HG03354 (cell line): Measurements from ENCODE around the gene TJP1.
"Not testable (repeated sequence)": the region's sequence is repeated elsewhere in the genome, so short reads cannot be mapped to it uniquely, and the experiment has no call there.

Source experiments
- ATAC-seq: cut with Tn5 transposase; IDR thresholded peaks from one replicate; pipeline ENCODE4 v1.9.1; 2021; ENCODE audit warnings: mild to moderate bottlenecking; ENCODE audit not compliant: unreplicated experiment, poor library complexity, severe bottlenecking

The TJP1 gene

GRCh38 chr15:29765898-29766527, 56.3 kb downstream of the TJP1 start:
- ATAC-seq, result no peak

- ATAC-seq, result no peak
These were observed 56.9 kb downstream of the TJP1 start for GRCh38 chr15:29765234-29765841.

DNA sequence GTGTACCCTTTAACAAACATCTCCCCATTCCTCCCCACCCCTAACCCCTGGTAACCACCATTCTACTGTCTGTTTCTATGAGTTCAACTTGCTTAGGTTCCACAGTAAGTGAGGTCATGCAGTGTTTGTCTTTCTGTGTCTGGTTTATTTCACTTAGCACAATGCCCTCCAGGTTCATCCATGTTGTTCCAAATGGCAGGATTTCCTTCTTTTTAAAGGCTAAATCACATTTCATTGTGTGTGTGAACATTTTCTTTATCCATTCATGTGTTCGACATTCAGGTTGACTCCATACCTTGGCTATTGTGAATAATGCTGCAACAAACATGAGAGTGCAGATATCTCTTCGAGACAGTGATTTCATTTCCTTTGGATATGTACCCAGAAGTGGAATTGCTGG, 62.7 kb downstream of the TJP1 start:
- ATAC-seq, result no peak

DNA sequence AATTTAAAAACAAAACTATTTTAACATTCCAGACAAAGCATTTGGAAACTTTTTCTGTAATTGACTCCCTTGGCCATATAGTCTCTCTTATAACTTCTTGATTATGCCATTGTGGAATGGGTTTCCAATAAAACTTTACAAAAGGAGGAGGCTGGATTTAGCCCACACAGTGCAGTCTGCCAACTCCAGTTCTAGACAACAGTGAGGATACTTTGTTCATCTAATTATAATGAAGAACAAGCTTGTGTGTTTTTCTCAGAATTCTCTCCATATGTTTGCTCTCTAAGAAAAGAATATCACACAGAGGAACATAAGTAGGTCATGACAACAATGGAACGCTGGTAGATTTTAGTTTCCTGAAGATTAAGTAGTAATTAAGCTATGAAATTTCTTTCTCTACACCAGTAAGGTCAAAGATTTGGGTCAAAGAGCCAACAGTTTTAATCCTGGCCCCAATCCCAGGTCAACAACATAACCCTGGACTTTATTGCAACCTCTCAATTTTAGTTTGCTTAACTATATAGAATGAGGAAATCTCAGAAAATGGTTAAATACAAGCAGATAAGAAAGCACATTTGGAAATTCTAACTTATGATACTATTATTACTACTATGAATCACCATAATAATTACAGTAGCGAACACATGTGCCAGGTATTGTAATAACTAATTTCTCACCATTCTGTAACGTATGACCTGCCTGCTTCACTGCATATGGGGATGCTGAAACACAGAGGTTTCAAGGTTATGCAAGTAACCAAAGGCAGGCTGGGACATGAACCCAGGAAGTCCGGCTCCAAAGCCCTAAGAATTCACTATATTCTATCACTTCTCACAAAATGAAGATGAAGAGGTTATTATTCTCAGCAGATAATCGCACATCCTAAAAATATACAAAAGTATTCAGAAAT, 65.7 kb downstream of the TJP1 start:
- no peak for ATAC-seq

DNA sequence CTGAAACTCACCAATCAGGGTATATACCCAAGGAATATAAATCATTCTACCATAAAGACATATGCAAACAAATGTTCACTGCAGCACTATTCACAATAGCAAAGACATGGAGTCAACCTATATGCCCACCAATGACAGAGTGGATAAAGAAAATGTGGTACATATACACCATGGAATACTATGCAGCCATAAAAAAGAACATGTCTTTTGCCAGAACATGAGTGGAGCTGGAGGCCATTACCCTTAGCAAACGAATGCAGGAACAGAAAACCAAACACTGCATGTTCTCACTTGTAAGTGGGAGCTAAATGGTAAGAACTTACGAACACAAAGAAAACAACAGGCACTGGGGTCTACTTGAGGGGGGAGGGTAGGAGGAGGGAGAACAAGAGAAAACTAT, 68.3 kb downstream of the TJP1 start:
- not testable (repeated sequence) for ATAC-seq

DNA sequence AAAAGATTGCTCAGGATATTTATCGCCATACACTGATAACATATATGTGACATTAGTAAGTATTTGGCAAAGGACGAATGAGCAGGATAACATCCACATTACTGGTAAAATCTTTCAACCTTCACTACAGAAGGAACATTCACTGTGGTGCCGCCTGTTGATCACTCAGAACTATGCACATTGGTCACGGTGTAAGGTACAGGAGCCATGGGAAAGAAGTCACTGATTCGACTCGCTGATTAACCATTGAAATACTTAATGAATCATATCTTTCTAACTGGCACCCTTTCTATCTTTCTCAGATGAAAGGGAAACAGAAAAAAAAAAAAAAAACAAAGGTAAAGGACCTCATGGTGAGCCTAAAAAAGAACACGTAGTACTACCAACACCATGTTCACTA, 68.8 kb downstream of the TJP1 start:
- no peak for ATAC-seq

GRCh38 chr15:29750754-29751153, 71.5 kb downstream of the TJP1 start:
- no peak for ATAC-seq

GRCh38 chr15:29749365-29750086, 72.7 kb downstream of the TJP1 start:
- no peak for ATAC-seq

DNA sequence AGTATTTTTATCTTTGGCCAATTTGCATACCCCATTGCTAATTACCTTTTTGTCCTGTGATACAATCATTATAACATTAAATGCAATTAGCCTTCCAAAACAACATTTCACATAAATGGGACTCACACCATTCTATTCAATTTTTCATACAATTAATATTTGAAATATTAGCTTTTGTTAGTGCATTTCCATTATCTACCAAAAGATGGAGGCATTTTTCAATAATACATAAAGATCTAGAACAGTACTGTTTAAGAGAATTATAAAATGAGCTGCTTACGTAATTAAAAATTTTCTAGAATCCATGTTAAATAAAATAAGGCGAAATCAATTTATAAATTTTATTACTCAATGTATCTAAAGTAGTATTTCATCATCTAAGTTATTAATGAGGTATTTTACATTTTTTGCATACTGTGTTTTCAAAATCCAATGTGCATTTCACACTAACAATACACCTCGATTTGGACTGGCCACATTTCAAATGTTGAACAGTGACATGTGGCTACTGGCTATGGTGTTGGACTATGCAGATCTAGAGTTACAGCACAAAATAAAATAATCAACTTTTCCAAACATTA, 74.3 kb downstream of the TJP1 start:
- ATAC-seq, result no peak

GRCh38 chr15:29743475-29743874, 78.8 kb downstream of the TJP1 start:
- no peak for ATAC-seq

- no peak for ATAC-seq
These were observed 81.5 kb downstream of the TJP1 start for GRCh38 chr15:29740692-29741311.

- ATAC-seq, result no peak
These were observed 85.6 kb downstream of the TJP1 start for GRCh38 chr15:29736744-29737020.

DNA sequence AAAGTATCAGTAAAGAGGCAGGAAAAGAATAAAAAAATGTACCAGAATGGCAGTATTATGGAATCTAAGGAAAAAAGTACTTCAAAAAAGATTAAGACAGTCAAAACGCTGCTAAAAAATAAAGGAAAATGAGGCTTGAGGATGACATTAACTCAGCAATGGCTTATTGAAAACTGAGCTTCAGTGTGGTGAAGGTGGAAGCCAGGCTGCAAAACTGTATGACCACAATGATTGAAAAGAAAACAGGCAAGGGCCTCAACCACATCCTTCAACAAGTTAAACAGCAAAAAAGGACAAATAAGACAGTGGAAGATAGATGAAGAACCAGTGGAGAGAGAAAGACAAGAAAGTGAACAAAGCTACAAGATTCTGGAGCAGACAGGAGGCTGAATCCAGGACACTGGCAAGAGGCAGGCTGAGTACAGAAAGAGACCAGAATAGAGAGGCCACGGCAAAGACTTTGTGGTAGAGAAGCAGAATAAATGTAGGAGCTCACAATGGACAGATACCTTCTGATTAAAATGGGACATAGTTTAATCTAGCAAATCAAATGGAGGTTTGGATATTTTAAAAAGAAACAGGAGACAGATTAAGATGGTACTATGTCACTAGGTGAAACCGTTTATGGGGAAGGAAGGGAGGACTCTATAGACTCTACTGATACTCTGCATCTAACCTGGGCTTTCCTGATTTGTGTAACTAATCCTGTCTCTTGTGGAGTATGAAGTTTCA, 86.1 kb downstream of the TJP1 start:
- ATAC-seq, result no peak

DNA sequence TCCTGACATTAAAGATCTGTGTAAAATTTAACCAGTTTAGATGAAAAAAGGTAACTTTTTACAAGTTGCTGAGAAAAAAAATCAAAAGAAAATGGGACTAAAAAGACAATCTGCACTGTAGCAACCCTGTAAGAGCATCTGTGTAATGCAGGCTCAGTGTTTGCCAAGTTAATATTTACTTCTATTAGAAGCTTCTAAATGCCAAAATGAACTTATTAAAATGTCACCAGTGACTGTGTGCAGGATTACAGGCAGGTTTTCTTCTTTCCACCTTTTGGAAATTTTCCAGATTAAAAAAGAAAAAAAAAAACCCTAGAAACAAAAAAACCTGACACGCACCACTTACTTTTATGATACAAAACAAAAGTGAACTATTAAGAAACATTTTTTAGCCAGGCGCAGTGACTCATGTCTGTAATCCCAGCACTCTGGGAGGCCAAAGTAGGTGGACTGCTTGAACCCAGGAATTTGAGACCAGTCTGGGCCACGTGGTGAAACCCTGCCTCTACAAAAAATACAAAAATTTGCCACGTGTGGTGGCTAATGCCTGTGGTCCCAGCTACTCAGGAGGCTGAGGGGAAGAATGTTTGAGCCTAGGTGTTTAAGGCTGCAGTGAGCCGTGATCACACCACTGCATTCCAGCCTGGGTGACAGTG, 87.2 kb downstream of the TJP1 start:
- no peak for ATAC-seq

GRCh38 chr15:29731865-29732264, 90.4 kb downstream of the TJP1 start:
- ATAC-seq, result no peak

DNA sequence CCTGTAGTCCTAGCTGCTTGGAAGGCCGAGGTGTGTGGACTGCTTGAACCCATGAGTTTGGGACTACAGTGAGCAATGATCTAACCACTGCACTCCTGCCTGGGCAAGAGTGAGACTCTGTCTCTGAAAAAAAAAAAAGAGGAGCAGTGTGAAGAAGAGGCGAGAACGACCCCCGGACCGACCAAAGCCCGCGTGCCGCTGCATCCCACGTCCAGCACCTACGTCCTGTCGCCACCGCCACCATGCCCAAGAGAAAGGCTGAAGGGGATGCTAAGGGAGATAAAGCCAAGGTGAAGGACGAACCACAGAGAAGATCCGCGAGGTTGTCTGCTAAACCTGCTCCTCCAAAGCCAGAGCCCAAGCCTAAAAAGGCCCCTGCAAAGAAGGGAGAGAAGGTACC, 91.8 kb downstream of the TJP1 start:
- not testable (repeated sequence) for ATAC-seq

GRCh38 chr15:29728418-29728817, 93.8 kb downstream of the TJP1 start:
- no peak for ATAC-seq

GRCh38 chr15:29727871-29728270, 94.4 kb downstream of the TJP1 start:
- no peak for ATAC-seq

- no peak for ATAC-seq
These were observed 95.7 kb downstream of the TJP1 start for GRCh38 chr15:29726553-29726952.
